ENCODE measurements around the gene NAA80. TPM values are rescaled to one million over a fixed set of nuclear protein-coding genes. Genes with fewer than 3 reads are reported as not detected.

The NAA80 gene
- total and polyA plus RNA-seq, 2 of the 13 experiments (the other 11 are each of a cell fraction or from before 2014, with no cell fraction given) = 3.4 to 8.7 TPM

DNA sequence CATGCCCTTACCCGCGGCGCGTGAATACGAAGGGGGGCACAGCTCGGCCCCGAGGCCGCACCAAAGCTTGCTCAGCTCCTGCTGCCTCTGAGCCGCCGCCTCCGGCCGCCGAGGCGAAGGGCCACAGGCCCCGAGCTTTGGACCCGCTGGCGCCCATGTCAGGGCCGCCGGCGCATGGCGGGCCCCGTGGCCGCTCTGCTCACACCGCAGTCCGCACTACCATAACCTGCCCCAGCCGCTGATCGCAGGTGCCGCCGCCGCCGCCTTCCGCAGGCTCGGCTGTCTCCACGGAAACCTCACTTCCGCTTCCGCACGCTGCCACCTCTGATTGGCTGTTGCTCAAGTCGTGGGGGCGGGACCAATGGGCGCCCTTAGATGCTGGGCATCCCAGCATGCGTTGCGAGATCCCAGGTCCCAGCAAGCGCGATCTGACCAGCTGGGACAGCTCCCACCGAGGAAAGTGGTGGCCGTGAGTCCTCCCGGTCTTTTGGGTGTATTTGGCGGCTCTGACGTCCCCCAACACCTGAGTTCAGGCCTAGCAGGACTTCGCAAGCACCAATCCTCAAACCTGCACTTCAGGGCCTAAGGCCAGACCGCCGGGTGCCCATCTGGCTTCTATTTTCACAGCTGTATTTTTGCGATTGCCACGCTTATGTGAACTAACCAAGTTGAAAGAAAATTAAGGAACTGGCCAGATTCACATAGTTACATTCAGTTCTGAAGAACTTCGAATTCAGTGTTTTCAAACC, 28.9 kb upstream of the NAA80 start, which contains the start of gene TUSC2 (continued):
- TF ChIP-seq ZC3H4 (CRISPR knock-in tag; IDR thresholded peaks at IDR 0.05; ENCODE audit: borderline replicate concordance) = no peak
- TF ChIP-seq PHB2 (IDR thresholded peaks at IDR 0.05; ENCODE audit: partially characterized antibody) = no peak
- no peak for TF ChIP-seq NFRKB (IDR thresholded peaks at IDR 0.05)
- TF ChIP-seq ZNF720 (CRISPR knock-in tag; IDR thresholded peaks at IDR 0.05) = no peak
- no peak for TF ChIP-seq FOSL1 (CRISPR knock-in tag; IDR thresholded peaks at IDR 0.05; ENCODE audit: borderline replicate concordance)
- TF ChIP-seq ZNF224 (CRISPR knock-in tag; IDR thresholded peaks at IDR 0.05) = no peak
- TF ChIP-seq ATF6 (CRISPR knock-in tag; conservative IDR thresholded peaks at IDR 0.05) = no peak
- no peak for TF ChIP-seq KDM1A (CRISPR knock-in tag; IDR thresholded peaks at IDR 0.05)
- peak; percentile 62 for TF ChIP-seq ETV5 (CRISPR knock-in tag; IDR thresholded peaks at IDR 0.05; ENCODE audit: borderline replicate concordance)
- peak; percentile 50; the same call in 1 of the 2 replicates for TF ChIP-seq ZNF788 (CRISPR knock-in tag; IDR thresholded peaks at IDR 0.05; ENCODE audit: borderline replicate concordance)
- TF ChIP-seq ZNF607 (CRISPR knock-in tag; IDR thresholded peaks at IDR 0.05; ENCODE audit: borderline replicate concordance) = peak; percentile 78; the same call in 1 of the 2 replicates
- TF ChIP-seq JUN (CRISPR knock-in tag; IDR thresholded peaks at IDR 0.05) = no peak
- no peak; the same call in 1 of the 2 replicates for TF ChIP-seq ZNF776 (CRISPR knock-in tag; IDR thresholded peaks at IDR 0.05)
- TF ChIP-seq DPF2 (CRISPR knock-in tag; IDR thresholded peaks at IDR 0.05; ENCODE audit: borderline replicate concordance, low read depth) = no peak
- TF ChIP-seq ZNF75D (CRISPR knock-in tag; IDR thresholded peaks at IDR 0.05; ENCODE audit: borderline replicate concordance) = no peak
- no peak for TF ChIP-seq SSRP1 (CRISPR knock-in tag; IDR thresholded peaks at IDR 0.05)
- TF ChIP-seq ZNF207 (IDR thresholded peaks at IDR 0.05; ENCODE audit: borderline replicate concordance) = no peak
- TF ChIP-seq JDP2 (CRISPR knock-in tag; IDR thresholded peaks at IDR 0.05; ENCODE audit: borderline replicate concordance) = no peak
- TF ChIP-seq NFAT5 (CRISPR knock-in tag; IDR thresholded peaks at IDR 0.05) = no peak
